Measurements from ENCODE around the gene GAPDHS. TPM values are rescaled to one million over a fixed set of nuclear protein-coding genes. Genes with fewer than 3 reads are reported as not detected.
A peak's percentile ranks its signal among the peaks of the same experiment; 100 is the strongest.

The GAPDHS gene
- total RNA-seq: not detected
- long read RNA-seq: 0 reads

GRCh38 chr19:35533201-35533821 is at the start of gene GAPDHS:
GAPDHS (plus strand) TSS chr19:35533456; CDS start chr19:35533528, 72 bp downstream.
- DNase-seq (ENCODE audit: low spot score): no peak
- intact Hi-C loops (cut with DNase I): no loop called here

GRCh38 chr19:35484252-35485036 is 48.8 kb upstream of the GAPDHS start:
- DNase-seq (ENCODE audit: low spot score): no peak
- intact Hi-C loops (cut with DNase I): no loop called here

GRCh38 chr19:35486268-35486708 is 47.0 kb upstream of the GAPDHS start:
- DNase-seq (ENCODE audit: low spot score): no peak
- intact Hi-C loops (cut with DNase I): no loop called here

- DNase-seq (ENCODE audit: low spot score): no peak
- intact Hi-C loops (cut with DNase I): no loop called here
These were observed 45.5 kb upstream of the GAPDHS start for GRCh38 chr19:35487656-35488182.

GRCh38 chr19:35488677-35489076 is 44.6 kb upstream of the GAPDHS start:
- intact Hi-C loops (cut with DNase I): no loop called here
- no peak for DNase-seq (ENCODE audit: low spot score)

GRCh38 chr19:35490364-35490763 is 42.9 kb upstream of the GAPDHS start, which contains the start of gene KRTDAP:
KRTDAP (minus strand) TSS chr19:35490464; CDS start chr19:35490442, 22 bp downstream.
- DNase-seq (ENCODE audit: low spot score): no peak
- intact Hi-C loops (cut with DNase I): no loop called here

GRCh38 chr19:35491836-35492360 is 41.4 kb upstream of the GAPDHS start:
- intact Hi-C loops (cut with DNase I): no loop called here
- DNase-seq (ENCODE audit: low spot score): no peak

GRCh38 chr19:35493971-35494370 is 39.3 kb upstream of the GAPDHS start:
- intact Hi-C loops (cut with DNase I): no loop called here
- no peak for DNase-seq (ENCODE audit: low spot score)

GRCh38 chr19:35495107-35496064 is 37.9 kb upstream of the GAPDHS start:
- peak; percentile 88 for DNase-seq (ENCODE audit: low spot score)
- intact Hi-C loops (cut with DNase I): loop anchor here (1.0 kb wide), 1 partner anchor 143 kb away; no protein-coding TSS in a partner anchor

- intact Hi-C loops (cut with DNase I): no loop called here
- DNase-seq (ENCODE audit: low spot score): no peak
These were observed 35.9 kb upstream of the GAPDHS start for GRCh38 chr19:35497406-35497805.

- no peak for DNase-seq (ENCODE audit: low spot score)
- intact Hi-C loops (cut with DNase I): no loop called here
These were observed 35.0 kb upstream of the GAPDHS start for GRCh38 chr19:35498220-35498619.

- intact Hi-C loops (cut with DNase I): no loop called here
- no peak for DNase-seq (ENCODE audit: low spot score)
These were observed 34.2 kb upstream of the GAPDHS start for GRCh38 chr19:35498984-35499527.

- no peak for DNase-seq (ENCODE audit: low spot score)
- intact Hi-C loops (cut with DNase I): no loop called here
These were observed 32.6 kb upstream of the GAPDHS start for GRCh38 chr19:35500611-35501010.

- DNase-seq (ENCODE audit: low spot score): no peak
- intact Hi-C loops (cut with DNase I): no loop called here
These were observed 31.6 kb upstream of the GAPDHS start for GRCh38 chr19:35501684-35502083.

GRCh38 chr19:35502751-35503150 is 30.5 kb upstream of the GAPDHS start:
- no peak for DNase-seq (ENCODE audit: low spot score)
- intact Hi-C loops (cut with DNase I): no loop called here

- intact Hi-C loops (cut with DNase I): no loop called here
- DNase-seq (ENCODE audit: low spot score): no peak
These were observed 27.2 kb upstream of the GAPDHS start for GRCh38 chr19:35506011-35506410.

- no peak for DNase-seq (ENCODE audit: low spot score)
- intact Hi-C loops (cut with DNase I): no loop called here
These were observed 25.7 kb upstream of the GAPDHS start for GRCh38 chr19:35507561-35507960.

- DNase-seq (ENCODE audit: low spot score): no peak
- intact Hi-C loops (cut with DNase I): no loop called here
These were observed 25.1 kb upstream of the GAPDHS start for GRCh38 chr19:35508129-35508528.

GRCh38 chr19:35509018-35509652 is 24.1 kb upstream of the GAPDHS start:
- intact Hi-C loops (cut with DNase I): no loop called here
- DNase-seq (ENCODE audit: low spot score): no peak
